Neuron (in vitro differentiated cells): ENCODE measurements around the gene SLC9A3.

Source experiments
- H2AFZ ChIP-seq: one replicate; pipeline ENCODE4 v1.6.1; 2013; ENCODE audit warnings: low read depth, mild to moderate bottlenecking, inconsistent platforms, low read length, moderate library complexity
- H3K27me3 ChIP-seq: one replicate; pipeline ENCODE4 v1.6.1; 2013; ENCODE audit warnings: low read length; ENCODE audit not compliant: insufficient read depth
- H3K36me3 ChIP-seq: one replicate; pipeline ENCODE4 v1.6.1; 2013; ENCODE audit warnings: low read length; ENCODE audit not compliant: insufficient read depth
- H3K4me1 ChIP-seq: one replicate; pipeline ENCODE4 v1.6.1; 2013; ENCODE audit warnings: low read length; ENCODE audit not compliant: insufficient read depth
- H3K4me3 ChIP-seq: 2 replicates; pipeline ENCODE4 v1.5.1; 2013; ENCODE audit warnings: mild to moderate bottlenecking, low read length, moderate library complexity
- H3K9me3 ChIP-seq: one replicate; pipeline ENCODE4 v1.6.1; 2013; ENCODE audit warnings: low read length

The SLC9A3 gene

DNA sequence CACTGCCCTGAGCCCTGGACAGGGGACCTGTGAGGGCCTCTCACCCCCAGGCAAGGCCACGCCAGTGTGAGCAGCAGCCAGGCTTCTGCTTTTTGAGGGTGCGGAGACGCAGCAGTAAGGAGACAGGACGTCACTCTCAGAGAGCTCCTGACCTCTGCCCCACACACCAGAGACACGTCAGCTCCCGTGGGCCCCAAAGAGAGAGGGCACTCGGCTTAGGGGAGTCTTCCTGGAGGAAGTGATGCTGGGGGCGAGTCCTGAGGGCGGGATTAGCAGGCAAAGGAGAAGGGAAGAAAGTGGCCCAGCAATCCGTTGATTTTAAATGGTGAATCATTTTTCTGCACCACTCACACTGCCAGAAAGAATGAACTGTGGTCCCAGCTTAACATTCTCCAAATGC lies 24.0 kb upstream of the SLC9A3 start:
- peaks cover 12% of the 10 kb centered on the region for H3K27me3 ChIP-seq
- H3K4me3 ChIP-seq, result no peak overlapping the region
- no peaks in the 10 kb centered on the region for H3K4me1 ChIP-seq
- no peaks in the 10 kb centered on the region for H3K36me3 ChIP-seq
- no peaks in the 10 kb centered on the region for H3K9me3 ChIP-seq
- no peak overlapping the region for H2AFZ ChIP-seq

DNA sequence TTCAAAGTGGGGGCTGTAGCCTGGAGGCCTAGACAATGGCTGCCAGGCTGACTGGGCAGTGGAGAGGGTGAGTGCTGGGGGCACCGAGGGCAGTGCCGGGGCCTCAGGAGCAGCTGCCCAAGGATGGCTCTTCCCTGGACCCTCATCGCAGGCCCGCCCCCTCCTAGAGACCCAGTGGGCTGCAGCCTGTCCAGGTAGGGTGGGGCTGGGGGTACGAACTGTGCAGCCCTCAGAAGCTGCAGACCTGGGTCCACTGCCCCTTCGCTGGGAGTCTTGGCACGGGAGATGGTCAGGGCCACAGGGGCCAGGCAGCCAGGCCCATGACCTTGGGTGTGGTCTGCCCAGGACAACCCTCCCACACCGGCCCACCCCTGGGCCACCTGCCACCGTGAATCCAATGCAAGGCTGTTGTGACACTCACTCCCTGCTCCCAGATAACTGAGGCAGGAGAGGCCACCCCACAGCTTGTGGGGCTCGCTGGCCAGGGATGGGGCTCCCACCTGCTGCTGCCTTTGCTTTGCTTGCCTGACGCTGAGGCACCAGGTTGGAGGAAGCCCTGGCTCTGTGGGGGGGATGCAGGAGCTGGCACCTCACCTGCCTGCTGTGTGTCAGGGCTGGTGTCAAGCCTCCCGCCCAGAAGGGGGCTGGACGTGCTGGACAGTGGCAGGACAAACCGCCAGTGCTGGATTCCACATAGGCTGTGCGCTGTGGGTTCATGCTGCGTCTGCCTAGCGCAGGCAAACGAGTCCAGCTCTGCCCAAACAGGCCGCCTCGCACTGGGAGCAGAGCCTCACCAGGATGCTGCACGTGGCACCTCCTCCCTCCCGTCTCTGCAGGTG lies 23.1 kb upstream of the SLC9A3 start:
- Histone ChIP-seq H3K4me1 (no peaks in the 10 kb centered on the region), H3K4me3 (no peak overlapping the region), H3K9me3 (no peaks in the 10 kb centered on the region), H2AFZ (no peak overlapping the region), H3K27me3 (peaks cover 16% of the 10 kb centered on the region), H3K36me3 (no peaks in the 10 kb centered on the region)

DNA sequence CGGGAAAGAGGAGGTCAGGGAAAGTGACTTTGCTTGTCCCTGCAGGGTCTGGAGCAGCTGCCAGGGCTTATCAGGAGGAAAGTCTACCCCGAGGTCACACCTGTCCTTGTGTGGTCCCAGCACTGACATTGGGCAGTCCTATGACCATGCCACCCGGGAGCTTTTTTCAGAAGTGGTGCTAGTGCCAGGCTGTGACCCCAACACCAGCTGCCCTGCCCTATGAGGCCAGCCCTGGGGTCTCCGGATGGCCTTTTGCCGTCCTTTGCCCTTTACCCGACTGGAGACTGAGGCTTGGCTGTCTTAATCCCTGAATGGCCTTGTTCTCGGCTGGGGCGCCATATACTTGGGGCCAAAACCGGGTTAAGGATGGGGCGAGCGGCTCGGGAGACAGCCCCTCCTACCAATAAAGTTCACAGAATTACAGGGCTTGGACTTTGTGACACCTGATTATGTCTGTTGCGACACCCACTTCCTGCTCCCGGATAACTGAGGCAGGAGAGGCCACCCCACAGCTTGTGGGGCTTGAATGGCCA lies 22.2 kb upstream of the SLC9A3 start:
- H3K9me3 ChIP-seq, result no peaks in the 10 kb centered on the region
- H3K27me3 ChIP-seq, result peaks cover 16% of the 10 kb centered on the region
- H3K4me3 ChIP-seq, result no peak overlapping the region
- no peaks in the 10 kb centered on the region for H3K4me1 ChIP-seq
- no peaks in the 10 kb centered on the region for H3K36me3 ChIP-seq
- H2AFZ ChIP-seq, result no peak overlapping the region

DNA sequence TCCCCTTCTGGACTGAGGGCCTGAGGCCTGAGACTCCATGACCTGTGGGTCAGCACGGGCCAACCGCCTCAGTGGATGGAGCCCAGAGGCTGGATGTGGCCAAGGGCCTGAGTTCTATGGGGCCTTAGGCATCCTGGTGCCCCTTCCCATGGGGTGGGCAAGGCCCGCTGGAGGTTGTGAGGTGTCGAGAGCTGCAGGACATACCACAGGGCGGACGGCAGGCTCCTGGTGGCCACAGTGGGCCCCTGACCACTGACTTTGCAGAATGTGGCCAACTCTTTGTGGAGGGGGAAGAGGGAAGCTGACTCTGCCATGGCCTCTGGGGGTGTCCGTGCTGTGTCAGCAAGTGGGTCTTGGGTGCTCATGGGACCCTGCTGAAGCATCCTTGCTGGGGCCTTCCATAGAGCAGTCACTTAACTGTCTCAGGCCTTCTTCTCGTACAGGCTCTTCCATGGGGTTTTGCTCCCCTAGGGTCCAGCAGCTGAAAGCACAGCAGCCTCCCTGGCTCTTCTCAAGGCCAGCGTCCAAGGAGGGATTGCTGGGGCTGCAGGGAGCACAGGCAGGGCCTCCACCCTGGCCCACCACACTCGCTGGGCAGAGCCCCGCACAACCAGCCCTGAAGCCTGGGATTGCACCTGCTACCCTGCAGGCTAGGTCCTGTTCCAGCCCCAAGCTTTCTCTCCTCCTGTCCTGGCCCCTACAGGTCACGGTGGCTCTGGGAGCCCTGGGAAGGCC lies 21.6 kb upstream of the SLC9A3 start:
- Histone ChIP-seq H2AFZ (no peak overlapping the region), H3K4me1 (peaks cover 4% of the 10 kb centered on the region), H3K4me3 (no peak overlapping the region), H3K9me3 (no peaks in the 10 kb centered on the region), H3K27me3 (peaks cover 17% of the 10 kb centered on the region), H3K36me3 (no peaks in the 10 kb centered on the region)

DNA sequence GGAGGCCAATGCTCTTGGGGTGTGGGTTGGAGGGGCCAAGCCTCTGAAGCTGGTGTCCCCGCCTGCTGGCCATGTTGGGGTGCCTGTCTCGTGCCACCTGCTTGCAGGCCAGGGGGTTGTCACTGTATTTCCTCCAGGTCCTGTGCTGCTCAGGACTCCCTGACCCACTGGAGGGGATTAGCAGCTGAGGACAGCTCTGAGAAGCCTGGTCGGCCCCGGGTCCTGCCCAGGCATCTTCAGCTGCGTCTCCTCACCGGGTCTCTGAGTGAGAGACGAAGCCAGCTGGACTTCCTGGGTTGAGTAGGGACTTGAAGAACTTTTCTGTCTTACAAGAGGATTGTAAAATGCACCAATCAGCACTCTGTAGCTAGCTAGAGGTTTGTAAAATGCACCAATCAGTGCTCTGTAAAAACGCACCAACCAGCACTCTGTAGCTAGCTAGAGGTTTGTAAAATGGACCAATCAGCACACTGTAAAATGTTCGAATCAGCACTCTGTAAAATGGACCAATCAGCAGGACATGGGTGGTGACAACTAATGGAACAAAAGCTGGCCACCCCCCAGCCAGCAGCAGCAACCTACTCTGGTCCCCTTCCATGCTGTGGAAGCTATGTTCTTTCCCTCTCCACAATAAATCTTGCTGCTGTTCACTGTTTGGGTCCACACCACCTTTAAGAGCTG lies 20.6 kb upstream of the SLC9A3 start:
- Histone ChIP-seq H3K36me3 (no peaks in the 10 kb centered on the region), H3K4me3 (no peak overlapping the region), H3K9me3 (no peaks in the 10 kb centered on the region), H3K4me1 (peaks cover 11% of the 10 kb centered on the region), H2AFZ (no peak overlapping the region), H3K27me3 (peaks cover 24% of the 10 kb centered on the region)

DNA sequence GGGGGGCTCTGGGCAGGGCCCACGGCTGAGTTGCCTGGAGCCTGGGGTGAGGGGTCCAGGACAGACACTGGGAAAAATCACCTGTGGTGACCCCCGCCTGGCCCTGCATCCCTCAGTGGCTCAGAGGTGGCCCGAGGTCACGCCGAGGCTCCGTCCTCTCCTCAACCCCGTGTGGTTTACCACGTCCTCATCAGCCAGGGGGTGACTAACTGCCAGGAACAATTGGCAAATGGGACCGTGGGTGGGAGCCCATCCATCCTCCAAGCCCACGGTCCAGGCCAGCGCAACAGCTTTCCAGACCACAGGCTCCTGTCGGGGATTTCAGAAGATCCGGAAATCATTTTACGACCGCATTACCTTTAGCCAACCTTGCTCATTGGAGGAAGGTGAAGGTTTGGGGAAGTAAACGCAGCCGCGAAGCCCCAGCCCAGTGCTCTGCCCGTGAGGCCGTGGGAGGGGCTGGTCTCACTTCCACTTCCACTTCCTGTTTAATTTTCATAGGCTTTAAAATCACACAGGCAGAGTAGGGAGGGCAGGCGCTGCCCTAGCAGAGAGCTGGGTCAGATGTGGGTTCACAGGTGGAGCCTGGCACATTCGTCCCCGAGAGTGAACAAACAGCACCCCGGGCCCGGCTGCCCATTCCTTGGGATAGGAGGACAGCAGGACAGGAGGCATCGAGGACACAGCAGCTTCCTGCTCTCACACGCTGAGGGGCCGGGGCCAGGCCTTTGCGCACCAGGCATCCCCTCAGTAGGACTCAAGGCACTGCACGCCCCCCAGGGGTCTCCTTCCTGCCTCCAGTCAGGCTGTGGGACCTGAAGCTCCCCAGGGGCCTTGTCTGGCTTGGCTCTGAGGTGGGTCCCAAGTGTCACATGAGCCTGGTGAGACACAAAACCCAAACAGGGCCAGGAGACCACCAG lies 19.8 kb upstream of the SLC9A3 start:
- no peaks in the 10 kb centered on the region for H3K36me3 ChIP-seq
- H2AFZ ChIP-seq, result no peak overlapping the region

DNA sequence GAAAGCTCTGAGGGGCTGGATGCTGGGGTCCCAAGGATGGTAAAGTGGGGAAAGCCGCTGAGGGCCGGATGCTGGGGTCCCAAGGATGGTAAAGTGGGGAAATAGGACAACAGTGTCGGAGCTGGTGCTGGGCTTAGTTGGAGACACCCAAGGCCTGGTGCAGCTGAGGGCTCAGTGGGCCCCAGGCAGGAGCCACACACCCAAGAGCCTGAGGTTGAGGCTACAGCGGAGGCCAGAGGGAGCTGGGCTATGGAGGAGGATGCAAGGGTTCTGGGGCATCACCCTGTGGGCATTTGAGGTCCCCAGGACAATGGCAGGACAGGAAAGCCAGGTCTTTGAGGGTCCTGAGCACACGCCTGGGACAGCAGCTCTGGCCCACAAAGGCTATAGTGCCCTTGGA lies 19.1 kb upstream of the SLC9A3 start:
- H3K4me1 ChIP-seq, result peaks cover 17% of the 10 kb centered on the region
- H3K27me3 ChIP-seq, result peaks cover 36% of the 10 kb centered on the region
- no peaks in the 10 kb centered on the region for H3K9me3 ChIP-seq
- H2AFZ ChIP-seq, result no peak overlapping the region
- no peak overlapping the region for H3K4me3 ChIP-seq
- H3K36me3 ChIP-seq, result no peaks in the 10 kb centered on the region

More for the DNA sequence above, 19.8 kb upstream of the SLC9A3 start:
- H3K4me3 ChIP-seq, result no peak overlapping the region
- peaks cover 17% of the 10 kb centered on the region for H3K4me1 ChIP-seq
- H3K27me3 ChIP-seq, result peaks cover 31% of the 10 kb centered on the region
- H3K9me3 ChIP-seq, result no peaks in the 10 kb centered on the region

DNA sequence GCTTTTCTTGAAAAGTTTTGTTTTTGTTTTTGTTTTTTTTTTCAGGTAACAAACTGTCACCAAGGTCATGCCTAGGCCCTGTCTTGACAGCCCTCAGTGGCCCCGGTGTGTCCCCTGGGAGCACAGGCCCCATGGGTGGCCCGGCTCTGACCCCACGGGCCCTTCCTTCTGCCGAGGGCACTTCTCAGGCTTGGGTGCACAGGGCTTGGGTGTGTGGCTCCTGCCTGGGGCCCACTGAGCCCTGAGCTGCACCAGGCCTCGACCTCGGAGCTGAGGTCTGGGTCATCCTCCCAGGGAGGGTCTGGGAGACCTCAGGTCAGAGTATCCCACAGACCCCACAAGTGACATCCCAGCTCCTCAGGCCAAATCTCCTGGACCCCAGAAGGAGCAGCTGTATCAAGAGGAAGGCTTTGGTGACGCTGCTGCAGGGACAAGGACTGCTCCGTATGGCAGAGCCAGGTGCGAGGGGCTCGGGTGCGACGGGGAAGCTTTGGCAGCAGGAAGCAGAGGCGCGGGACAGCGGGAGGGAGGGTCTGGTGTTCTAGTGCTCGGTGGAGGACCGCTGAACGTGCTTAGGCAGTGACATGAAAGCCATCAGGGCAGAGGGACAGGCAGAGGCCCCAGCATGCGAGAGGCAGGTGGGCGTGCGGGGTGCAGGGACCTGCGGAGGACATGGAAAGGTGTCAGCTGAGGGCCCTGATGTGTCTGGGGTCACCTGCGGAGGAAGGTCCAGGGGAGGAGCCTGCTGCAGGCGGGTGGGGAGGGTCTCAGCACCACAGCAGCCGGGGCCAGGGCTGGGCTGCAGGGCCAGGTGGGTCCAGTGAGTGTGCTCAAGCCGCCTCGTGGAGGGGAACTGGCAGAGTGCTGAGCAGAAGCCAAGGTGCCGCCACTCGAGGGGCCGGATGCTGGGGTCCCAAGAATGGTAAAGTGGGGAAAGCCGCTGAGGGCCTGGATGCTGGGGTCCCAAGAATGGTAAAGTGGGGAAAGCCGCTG lies 18.4 kb upstream of the SLC9A3 start:
- Histone ChIP-seq H3K4me3 (no peak overlapping the region), H3K27me3 (peaks cover 36% of the 10 kb centered on the region), H3K36me3 (no peaks in the 10 kb centered on the region), H3K9me3 (no peaks in the 10 kb centered on the region), H3K4me1 (peaks cover 17% of the 10 kb centered on the region), H2AFZ (no peak overlapping the region)

DNA sequence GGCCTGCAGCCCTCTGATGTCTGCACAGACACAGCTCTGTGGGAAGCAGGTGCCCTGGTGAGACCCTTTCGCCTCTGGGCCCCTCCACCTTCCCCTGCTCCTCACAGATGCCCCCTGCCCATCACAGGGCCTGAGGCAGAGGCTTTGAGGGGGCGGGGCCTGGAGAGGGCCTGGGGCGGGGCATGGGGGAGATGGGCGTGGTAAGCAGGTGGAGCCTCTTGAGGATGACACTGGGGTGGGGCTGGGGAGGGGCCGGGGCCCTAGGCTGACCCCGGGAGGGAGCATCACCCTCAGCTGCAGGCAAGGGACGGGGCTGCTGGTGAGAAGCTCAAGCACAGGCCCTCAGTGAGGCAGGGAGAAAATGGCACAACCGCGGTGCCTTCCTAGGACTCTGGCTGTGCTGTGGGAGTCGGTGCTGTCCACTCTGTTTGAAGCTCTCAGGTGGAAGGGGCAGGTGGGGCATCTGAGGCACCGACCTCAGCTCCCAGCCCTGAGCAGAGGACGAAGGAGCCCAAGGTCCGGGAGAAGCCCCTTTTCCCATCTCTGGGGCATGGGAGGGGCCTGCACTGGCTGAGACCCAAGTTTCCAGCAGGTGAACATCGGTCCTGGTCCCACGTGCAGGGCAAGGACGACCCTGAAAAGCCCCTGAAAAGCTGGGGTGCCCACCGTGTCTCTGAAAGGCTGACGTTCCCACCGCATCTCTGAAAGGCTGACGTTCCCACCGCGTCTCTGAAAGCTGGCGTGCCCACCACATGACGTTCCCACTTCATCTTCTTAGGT lies 17.5 kb upstream of the SLC9A3 start:
- Histone ChIP-seq H3K9me3 (no peaks in the 10 kb centered on the region), H3K27me3 (peaks cover 33% of the 10 kb centered on the region), H2AFZ (no peak overlapping the region), H3K36me3 (no peaks in the 10 kb centered on the region), H3K4me1 (peaks cover 17% of the 10 kb centered on the region), H3K4me3 (no peak overlapping the region)

DNA sequence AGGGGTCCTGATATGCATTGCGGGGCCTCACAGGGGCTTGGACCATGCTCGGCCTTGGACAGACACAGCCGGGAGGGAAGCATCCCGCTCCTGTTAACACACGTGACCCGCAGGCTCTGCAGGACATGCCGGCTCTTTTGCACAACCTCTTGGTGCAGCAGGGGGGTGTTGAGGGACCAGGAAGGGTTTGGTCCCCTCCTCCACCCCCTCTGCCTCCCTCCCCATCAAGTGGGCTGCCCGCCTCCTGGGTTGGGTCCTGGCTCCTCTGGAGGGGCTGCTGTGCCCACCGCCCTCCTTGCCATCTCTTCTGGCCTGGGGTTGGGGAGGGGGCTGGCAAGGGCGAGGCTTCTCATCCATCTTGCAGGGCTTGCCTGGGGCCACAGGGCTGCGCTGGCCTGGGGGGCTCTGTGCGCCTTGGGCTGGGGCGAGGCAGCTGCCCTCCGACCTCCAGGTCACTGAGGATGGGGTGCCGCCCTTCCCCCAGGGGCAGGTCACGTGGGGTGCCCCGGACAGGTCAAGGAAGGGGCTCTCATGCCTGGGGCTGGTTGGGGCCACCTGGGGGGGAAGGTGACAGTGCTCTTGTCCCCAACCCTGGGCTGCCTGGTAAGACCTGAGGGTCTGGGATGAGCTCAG lies 16.8 kb upstream of the SLC9A3 start:
- H3K9me3 ChIP-seq, result no peaks in the 10 kb centered on the region
- H2AFZ ChIP-seq, result no peak overlapping the region
- H3K4me1 ChIP-seq, result peaks cover 23% of the 10 kb centered on the region
- no peaks in the 10 kb centered on the region for H3K36me3 ChIP-seq
- peaks cover 33% of the 10 kb centered on the region for H3K27me3 ChIP-seq
- H3K4me3 ChIP-seq, result no peak overlapping the region
